Hematopoietic multipotent progenitor cell treated with erythropoietin and hydrocortisone succinate and interleukin-3 and kit ligand, for 6 days (in vitro differentiated cells): ENCODE measurements around the gene VSX1.

ENCODE experiments used
- DNase-seq: peaks from one replicate; pipeline ENCODE4 v3.0.0-alpha.2; 2015

VSX1 gene

DNA sequence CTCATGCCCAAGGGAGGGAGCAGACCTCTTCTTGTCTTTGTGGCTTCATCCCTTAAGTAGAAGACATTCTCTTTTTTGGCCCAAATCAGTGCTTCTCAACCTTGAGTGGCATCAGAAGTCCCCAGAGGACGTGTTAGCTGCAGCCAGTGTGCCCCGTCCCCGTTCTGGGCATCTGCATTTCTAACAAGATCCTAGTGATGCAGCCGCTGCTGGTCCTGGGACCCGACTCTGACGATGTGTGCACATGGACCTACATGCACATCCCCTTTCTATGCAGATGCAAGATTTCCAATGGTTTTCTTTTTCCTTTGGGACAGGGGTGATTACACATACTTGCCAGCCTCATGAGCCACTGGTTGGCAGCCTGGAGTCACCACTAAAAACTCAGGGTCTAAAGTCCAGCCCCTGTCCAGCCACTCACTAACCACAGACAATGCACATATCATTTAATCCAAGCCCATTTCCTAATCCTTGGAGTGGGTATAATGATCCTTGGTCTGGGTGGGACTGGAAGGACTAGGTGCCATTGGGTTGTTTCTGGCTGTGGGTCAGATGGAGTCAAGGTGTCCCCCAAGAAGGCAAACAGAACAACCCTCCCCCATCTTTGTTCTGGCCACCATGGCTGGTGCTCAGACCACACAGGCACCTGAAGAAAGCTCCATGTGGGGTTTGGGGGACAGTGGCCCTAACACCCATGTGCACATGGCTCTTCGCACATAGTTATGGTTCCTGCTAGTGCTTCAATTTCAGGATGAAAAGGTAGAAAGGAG lies 30.4 kb downstream of the VSX1 start:
- DNase-seq: no peak

DNA sequence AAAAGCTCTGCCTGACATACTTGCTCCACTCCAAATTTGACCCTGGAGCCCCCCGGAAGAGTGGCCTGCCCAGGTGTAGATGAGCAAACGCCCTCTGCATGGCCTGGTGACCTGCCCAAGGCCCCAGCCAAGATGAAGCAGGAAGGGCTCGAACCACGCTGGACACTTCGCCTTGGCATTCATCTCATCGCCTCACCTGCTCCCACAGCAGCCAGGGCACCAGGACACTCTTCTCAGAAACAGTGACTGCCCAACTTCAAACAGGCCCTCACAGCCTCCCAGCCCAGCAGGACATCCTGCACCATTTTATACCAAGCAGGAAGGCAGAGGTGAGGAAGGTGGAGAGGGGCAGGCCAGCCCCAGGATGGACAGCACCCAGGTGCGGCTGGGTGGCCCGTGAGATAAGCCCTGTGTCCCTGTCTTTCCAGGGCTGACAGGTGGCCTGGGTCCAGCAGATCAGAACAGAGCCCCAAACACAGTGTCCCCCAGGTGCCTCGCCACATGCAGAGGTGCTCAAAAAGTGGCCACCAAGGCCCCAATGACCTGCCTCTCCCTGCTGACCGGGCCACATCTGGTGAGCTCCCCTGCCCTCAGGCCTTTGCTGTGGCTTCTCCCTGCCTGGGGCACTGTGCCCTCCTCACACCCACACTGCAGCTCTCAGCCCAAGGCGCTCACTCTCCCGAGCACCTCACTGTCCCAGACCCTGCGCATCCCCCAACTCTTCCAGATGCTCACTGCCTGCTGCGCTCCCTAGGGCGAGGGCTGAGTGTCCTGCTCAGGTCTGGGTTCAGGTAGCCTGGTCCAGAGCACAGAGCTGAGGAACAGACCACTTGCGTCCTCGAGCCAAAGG lies 31.2 kb downstream of the VSX1 start:
- DNase-seq: no peak

DNA sequence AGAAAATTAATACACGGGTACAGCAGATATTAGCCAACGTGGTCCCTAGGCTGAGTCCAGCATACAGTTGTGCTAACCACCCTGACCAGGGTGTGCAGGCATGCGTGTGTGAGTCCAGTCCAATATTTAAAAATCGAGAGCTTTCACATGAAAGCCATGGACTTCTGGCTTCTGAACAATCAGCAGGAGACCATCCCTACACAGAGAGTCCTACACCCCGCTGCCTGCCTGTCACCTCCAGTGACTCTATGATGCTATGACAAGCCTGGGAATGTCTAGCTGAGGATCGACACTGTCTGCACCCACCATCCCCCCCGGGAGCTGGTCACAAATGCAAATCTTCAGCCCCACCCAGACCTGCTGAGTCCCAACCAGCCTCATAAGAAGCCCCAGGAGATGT lies 31.9 kb downstream of the VSX1 start:
- DNase-seq: no peak

DNA sequence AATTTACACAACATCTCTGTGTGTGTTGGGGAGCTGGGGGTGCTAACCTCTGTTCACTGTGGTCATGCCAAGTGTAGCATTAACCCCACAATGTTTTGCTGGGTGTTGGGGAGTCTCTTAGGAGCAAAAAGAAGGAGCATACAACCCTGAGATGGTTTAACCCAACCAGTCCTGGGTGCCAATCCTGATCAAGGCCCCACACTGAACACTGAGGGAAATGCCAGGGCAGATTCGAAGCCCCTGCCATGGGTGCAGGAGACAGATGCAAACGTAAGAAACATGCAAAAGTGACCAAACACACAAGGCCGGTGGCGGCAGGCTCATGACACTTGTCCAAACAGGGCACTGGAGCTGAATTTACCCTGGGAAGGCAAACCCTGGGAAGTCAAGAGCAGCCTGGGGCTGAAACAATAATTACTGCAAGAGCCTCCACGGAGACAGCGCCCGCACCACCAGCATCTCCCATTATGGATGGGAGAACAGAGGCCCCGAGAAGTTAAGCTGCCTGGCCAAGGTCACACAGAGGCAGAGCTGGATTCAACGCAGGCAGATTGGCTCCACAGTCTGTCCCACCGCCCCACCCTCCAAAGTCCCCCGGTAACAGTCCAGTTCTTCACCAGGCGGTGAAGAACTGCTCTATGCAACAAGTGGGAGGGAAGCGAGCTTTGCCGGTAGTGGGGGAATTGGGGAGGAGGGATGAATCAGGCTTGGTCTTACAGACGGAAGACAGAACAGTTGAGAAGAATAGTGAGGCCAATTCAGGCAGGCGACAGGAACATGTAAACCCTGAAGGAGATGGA lies 32.5 kb downstream of the VSX1 start:
- DNase-seq: no peak

DNA sequence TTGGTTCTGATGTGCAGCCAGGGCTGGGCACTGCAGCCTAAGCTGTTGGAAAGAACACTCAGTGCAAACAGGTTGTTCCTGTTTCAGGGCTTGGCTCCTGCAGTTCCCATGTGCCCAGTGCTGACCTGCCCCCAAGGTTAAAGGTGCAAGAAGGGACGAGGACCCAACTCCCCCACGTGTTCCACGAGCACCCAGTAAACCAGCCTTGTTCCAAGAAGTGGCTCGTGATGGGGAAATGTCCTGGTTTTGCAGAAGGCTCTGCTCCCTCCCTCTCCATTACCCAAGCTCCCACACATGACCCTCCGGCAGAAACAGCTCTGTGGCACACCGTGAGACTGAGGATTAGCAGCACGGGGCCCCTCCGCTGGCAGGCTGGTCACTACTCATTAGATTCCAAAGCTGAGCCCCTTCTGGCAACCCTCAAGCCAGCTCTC lies 33.4 kb downstream of the VSX1 start:
- no peak for DNase-seq

DNA sequence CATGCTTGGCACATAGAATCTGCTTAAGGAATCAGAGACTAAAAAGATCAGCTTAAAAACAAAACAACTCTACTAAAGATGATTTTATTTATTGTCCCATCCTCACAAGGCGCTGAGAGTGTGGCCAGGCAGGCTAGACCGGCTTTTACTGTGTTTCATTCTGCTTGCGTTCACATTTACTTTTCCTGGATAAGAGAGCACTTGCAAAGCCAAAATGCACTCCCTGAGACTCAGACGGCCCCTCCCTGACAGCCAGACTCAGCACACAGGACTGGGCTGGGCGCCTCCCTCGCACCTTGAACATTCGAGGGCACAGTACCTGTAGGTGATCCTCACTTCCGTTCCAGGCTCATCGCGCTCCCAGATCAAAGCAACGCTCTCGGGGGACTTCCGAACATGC lies 34.2 kb downstream of the VSX1 start:
- DNase-seq: no peak

DNA sequence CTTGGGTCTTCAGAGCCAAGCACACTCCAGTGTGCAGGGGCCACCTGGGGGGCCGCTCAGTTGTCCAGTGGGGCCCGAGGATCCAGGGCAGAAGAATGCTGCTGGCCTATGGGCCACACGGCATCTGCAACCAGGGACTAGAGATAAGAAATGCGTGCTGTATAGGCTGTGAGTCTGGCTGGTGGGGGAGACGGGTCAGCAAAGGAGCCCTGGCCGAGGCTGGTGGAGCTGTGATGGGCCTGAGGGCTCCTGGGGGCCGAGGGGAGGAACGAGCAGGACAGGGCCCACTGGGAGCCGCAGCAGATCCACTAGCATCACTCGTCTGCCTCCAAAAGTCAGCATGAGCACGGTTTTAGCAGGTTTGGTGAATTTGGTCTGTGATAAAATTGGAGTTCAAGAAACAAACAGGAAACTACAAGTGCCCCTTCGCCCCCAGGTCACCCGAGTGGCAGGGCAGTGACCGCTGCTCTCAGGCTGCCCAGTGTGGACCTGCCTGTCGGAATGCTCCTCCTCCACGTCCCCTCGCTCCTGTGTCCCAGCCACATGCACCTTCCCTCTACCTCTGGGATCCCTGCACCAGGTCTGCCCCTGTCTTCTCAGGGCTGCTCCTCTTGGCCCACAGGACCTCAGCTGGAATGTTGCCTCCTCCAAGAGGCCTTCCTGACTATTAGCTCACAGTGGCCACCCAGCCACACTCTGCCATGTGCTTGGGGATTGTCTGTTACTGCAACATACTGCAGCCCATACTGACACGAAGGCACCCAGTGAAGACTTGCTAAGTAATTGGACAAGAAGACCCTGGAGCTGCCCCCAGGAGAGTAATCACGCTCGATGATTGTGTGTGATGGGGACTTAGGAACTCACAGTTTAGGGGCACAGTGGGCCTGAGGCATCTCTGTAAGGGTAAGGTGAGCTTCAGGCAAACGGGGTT lies 34.9 kb downstream of the VSX1 start:
- DNase-seq: no peak

DNA sequence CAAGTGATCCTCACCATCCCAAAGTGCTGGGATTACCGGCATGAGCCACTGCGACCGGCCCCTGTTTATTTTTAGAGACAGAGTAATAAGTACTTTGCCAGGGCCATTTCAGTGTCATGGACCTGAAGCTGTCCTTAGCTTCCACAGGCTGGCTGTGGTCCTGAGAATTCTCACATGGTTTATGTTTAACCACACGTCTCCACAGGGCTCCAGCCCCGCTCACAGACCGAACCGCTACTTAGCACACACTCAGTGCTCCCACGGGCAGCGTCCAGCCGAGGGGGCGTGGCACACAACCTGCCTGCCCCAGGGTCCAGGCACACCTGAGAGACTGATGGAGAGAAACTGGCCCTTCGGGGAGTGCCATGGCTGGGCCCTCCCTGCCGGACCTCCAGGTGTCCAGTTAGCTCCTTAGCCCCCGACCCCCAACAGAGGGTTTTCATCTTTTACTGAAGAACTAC lies 35.7 kb downstream of the VSX1 start:
- no peak for DNase-seq

DNA sequence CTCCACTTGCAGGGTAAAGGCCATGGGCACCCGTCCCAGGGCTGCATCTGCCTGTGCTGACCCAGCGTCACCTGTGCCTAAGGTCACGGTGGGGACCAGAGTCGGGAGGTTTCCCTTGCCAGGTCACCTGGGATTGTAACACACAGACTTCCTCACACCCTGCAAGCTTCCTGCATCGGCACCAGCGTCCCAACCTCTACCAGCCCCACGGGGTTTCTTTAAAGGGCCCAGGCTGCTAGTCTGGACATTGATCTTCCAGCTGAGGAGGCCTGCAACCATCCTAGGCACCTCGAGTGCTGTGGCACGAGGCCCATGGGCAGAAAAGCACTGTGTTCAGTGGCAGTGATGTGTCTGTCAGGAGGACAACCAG lies 36.6 kb downstream of the VSX1 start:
- no peak for DNase-seq

DNA sequence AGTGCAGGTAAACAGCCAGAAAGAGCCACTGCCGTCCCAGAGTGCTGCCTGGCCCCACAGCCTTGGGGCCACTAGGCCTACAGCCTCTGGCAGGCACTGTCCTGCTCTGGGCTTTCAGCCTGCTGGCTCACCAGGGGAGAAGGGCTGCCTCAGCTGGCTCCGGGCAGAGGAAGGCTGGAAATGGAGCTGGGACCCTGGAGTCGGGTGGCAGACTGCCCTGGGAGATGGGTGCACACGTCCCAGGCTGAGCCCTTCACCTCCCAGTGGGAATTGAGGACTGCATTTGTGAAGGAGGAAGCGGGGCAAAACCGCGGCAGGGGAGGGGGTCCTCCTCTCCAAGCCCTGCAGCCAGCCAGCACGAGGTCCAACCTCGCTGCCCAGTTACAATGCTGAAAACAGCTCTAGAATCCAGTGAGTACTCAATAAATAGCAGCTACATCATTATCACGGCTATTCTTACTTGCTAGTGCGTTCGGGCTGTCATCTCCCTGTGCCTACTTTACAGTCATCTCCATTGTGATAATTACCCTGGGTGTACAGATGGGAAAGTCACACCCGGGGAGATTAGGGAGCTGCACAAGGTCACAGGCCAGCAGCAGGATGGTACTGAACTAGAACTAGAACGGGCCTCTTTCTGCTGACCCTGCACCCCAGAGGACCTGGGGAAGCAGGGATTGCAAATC lies 37.1 kb downstream of the VSX1 start:
- DNase-seq: peak; percentile 61

DNA sequence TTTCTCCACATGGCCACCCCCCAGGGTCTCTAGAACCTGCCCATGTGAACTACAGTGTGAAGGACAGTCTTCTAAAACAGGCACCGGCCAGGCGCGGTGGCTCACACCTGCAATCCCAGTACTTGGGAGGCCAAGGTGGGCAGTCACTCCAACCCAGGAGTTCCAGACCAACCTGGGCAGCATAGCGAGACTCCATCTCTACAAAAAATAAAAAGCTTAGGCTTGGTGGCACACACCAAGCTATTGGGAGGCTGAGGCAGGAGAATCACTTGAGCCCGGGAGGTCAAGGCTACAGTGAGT lies 37.7 kb downstream of the VSX1 start:
- DNase-seq: no peak

DNA sequence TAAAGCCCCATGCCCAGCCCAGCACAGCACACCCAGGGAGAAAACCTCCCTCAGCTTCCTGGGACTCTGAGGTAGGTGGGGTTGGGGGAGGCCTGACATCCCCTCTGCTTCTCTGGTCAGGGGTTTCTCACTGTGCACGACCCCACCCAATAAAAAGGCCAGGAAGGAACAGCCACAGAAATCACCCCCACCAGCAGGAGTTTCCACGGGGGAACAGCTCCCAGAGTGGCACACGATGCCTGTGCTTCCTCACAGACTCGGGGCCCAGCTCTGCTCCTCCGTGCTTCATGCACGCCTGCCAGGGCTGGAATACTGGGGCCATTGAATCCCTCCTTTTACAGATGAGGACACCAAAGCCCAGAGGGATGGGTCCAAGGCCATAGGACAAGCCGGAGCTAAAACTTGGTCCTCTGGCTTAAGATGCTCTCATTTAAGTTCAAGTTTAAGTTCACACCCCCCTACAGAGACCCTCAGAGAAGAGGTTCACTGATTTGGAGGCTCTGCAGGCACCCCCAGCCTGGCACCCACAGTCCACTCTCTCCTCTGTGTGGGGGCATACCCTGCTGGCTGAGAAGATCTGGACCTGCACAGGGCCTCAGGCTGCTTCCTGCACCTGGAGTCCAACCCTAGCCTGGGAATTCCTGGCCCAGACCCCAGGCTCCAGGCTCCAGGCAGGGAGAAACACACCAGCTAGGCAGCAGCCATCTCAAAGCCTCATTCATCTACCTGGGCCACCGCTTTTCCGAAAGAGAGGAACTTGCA lies 38.3 kb downstream of the VSX1 start:
- no peak for DNase-seq

DNA sequence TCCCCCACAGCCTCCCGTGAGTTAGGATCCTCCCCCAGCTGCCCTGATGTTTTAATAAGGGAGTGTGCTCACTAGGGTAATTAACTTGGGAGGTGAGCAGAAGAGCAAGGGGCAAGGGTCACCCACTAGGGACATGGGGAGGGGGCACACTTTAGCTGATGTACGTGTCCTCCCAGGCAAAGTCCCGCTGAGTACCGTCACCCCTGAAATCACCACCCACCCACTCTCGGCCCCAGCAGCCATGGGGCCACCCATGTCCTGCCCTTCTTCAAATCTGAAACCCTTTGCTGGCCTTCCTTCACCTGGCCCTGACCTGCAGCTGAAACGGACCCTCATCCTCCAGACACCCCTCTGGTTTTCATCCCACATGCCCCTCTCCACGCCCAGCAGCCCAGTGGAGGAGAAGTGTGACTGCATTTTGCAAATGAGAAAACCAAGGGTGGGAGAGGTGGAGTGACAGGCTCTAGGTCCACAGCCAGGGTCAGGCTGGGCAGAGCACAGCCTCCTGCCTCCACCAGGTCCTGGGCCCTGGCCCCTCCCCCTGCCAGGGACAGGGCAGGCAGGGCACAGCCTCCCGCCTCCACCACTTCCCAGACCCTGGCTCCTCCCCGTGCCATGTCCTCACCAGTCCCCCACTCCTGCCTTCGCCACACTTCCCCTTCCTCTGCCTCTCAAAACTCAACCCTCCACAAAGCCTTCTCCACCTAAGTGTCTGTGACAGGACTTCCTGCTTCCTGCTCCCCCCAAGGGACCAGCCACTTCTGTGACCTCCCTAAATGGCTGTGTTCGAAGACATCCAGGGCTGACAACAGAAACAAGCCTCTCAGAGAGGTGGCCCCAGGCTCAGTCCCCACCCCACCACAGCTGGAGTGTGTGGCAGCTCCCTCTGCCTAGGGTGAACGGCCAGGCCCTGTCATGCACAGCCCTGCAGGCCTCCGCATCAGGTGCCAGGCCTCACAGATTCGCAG lies 39.1 kb downstream of the VSX1 start:
- peak; percentile 83 for DNase-seq

DNA sequence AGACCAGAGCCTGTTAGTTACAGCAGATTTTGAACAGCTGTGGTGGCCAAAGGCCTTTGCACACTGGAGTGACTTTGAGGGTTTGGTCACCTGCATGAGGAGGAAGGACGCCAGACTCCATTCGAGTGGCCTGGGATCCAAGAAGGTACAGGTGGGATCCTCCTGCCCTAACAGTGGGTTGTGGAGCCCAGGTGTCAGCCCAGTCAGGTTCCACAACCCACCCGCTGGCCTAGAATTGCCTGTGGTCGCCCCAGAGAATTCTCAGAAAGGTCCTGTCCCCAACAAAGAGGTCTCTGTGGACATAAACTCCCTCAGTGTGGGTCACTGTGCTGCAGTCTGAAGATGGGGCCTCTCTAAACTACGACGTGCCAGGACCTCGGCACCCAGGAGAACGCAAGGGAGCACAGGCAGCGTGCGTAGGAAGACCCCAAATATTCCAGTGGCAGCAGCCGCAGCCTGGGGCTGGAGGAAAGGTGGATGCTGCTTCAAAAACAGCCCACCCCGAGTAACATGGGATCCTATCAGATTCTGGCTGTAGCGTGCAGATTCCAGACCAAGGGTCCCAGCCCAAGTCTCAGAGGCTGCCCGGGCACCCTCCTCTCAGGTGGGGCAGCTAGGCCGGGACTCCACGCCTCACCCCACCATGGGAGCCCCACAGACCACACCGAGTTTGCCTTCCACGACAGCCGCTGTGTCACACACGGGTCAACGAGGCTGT lies 40.0 kb downstream of the VSX1 start:
- DNase-seq: no peak

DNA sequence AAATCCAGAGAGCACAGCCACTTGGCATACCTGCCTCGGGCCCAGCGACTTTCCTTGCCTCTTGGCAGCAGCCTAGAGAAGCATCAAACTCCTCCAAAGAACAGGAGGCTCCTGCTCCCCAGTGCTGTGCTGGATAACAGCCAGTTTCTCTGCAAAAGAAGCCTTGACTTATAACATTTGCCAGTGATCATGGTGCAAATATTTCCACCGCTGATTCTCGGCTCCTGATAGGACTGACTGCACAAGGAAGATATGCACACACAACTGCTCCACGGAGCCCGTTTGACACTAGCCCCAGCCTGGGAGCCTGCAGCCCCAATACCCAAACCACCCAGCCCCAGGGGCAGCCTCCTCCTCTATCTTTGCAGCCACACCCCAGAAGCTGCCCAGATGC lies 41.5 kb downstream of the VSX1 start:
- DNase-seq: peak; percentile 97

DNA sequence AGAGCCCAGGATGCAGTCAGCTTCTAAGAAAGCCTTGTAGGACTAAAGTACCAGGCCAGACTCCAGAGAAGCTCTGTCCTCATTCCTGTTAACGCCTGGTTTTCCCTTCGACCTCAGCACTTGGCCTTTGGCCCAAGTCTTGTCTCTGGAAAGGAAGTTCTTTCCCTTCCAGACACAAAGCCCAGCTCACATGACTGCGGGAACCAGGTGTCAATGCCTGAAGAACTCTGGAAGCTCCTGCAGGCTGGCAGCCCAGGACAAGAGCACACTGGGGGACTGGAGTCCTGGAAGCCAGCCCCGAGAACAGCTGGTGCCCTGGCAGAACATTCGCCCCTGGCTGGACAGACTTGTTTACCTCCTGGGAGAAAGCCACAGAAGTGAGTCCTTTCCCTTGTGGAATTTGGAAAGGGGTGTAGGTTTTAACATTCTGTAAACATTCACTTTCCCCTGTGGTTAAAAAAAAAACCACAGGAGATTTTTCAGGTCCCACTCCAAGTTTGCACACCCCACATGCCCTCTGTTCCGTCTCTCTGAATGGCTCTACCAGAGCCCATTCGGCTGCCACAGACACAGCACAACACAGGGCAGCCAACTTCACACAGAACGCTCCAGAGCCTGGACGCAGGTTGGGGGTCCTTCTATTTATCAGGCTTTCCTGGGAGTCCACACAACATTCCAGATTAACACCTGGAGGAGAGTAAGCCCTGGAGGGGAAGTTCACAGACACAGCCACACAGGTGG lies 42.1 kb downstream of the VSX1 start:
- no peak for DNase-seq

DNA sequence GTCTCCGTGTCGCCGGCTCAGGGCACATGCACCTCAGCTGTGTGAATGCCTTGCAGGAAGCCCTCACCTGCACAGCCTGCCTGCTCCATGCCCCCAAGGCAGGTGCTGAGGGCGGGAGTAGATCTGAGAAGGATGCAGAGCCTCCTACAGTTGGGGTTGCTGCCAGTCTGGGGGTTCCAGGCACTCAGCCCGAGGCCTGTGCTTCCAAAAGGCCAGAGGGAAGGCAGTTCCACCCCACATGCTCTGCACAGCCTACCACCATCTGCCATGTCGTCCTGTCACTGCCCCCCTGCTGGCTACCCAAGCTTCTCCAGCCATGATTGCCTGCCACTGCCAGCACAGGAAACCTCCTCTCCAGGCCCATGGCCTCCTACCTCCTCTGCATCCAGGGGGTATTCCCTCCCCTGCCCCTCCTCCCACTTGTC lies 43.3 kb downstream of the VSX1 start:
- no peak for DNase-seq

DNA sequence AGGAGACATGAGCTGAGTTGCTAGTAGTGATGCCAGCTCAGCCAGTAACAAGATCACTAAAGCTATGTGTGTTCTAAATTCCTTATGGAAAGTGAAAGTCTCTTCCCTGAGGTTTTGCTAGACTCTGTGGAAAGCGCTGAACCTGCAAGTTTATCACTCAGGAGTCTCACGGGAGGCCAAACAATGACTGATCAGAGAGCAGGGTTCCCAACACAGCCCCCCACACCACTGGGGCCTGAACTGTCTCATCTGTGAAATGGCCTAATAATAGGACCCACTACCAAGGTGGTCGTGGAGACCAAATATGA lies 43.9 kb downstream of the VSX1 start:
- no peak for DNase-seq
